HG03064 (cell line): ENCODE measurements around the gene PRODH2.
"Not testable (repeated sequence)": the region's sequence is repeated elsewhere in the genome, so short reads cannot be mapped to it uniquely, and the experiment has no call there.

ENCODE experiments used
- ATAC-seq: cut with Tn5 transposase; IDR thresholded peaks from one replicate; pipeline ENCODE4 v1.9.1; 2021; ENCODE audit warnings: low read depth; ENCODE audit not compliant: unreplicated experiment

Gene PRODH2

GRCh38 chr19:35797663-35798062, 15.0 kb downstream of the PRODH2 start:
- ATAC-seq = no peak

- ATAC-seq = no peak
Measured at GRCh38 chr19:35796645-35797542, 15.8 kb downstream of the PRODH2 start.

- not testable (repeated sequence) for ATAC-seq
Measured at GRCh38 chr19:35795564-35795963, 17.1 kb downstream of the PRODH2 start.

DNA sequence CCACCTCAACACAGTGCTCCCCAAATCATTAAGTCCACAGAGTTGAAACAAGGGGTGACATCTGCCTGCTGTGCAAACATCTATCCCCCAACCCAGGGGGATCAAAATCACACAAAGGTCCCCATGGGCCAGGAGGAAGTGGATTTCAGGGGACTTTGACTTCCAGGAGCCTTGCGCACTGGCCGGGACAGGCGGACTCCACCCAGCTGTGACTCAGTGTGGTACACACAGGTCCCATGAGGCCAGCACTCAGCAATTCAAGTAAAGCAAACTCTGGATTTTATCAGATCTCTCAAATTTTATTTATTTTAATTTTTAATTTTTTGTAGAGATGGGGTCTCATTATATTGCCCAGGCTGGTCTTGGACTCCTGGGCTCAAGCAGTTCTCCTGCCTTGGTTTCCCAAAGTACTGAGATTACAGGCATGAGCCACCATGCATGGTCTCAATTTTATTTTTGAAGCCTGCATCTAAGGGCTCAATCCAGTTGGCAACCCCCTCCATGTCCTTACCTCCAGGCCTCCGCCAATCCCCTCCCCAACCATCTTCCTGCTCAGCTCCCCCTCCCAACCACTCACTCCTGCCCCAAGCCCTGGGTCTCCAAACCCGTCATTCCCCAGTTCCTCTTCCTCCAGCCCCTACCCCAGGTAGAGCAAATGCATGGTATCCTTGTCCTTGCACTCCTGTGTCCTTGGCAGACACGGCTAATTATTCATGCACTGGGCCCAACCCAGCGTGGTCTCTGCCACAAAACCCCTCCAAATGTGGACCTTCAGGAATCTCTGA, 19.1 kb downstream of the PRODH2 start:
- no peak for ATAC-seq

- no peak for ATAC-seq
Measured at GRCh38 chr19:35792888-35793287, 19.8 kb downstream of the PRODH2 start.

DNA sequence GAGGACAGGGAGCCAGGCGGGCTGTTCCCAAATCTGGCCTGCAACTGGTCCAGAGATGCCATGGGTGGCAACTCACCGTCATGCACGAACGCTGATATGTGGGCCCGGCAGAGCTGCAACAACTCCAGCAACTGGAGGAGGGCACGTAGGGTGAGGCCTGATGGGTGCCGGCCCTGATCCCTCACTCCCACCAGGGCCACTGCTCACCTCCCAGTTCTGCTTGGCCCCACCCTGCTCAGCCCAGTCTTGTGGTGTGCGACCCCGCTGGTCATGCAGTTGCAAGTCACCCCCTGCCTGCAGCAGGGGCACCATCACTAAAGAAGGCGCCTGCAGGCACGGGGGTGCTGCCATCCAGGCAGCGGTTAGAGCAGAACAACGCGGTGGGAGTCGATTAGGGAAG, 20.3 kb downstream of the PRODH2 start:
- no peak for ATAC-seq

DNA sequence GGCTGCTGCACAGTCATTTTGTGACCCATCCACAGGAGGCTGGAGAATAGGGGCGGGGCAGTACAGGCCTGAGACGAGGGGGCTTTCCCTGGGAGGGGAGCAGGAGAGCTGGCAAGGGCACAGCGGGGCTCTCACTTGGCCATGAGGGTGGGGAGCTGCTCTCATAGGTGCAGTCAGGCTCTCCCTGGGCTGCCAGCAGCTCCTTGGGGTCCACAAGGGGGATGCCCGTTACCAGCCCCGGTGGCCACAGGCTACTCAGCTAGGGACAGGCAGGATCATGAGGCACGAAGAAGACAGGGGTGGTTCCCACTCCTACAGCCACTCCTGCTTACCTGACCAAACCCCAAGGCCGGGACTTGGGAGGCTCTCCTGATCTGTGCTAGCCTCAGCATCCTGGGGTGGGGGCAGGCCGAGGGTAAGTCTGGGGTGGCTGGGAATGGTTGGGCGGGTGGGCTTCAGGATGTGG, 20.8 kb downstream of the PRODH2 start:
- ATAC-seq = no peak

GRCh38 chr19:35790981-35791813, 21.4 kb downstream of the PRODH2 start:
- no peak for ATAC-seq

- ATAC-seq = no peak
Measured at GRCh38 chr19:35789978-35790944, 22.4 kb downstream of the PRODH2 start.

DNA sequence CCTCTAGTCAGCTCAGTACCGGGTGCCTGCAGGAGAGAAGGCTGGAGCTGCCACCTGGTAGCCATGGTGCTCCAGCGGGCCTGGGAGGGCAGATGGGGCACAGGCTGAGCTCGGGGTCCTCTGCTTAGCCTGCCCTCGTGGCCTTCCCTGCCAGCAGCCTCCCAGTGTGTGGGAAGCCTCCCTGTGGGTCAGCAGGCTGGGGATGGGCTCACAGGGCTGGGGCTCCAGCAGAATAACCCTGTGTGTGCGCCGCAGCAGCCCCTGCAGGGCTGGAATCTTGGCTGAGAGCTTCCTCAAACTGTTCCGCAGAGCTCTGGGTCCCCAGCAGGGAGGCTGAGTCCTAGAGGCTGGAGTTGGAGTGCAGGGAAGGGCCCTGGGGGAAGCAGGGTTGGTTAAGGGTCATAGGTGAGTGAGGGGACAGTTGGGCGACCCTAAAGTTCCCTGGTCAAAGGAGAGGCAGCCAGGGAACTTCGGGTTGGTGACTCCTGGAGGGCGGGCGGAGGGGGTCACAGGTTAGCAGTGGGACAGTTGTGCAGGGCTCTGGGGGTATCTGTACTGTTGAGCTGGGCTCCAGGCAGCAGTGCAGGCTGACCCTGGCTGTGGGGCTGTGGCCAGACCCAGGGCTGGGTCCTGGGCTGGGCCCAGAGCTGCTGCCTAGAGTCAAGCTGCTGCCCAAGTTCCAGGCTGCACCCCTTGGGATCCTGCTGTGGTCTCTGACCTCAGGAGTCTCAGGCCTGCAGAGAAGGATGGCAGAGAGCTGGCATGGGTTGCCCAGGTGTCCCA, 23.3 kb downstream of the PRODH2 start:
- no peak for ATAC-seq

GRCh38 chr19:35788205-35788960, 24.3 kb downstream of the PRODH2 start:
- ATAC-seq = no peak

DNA sequence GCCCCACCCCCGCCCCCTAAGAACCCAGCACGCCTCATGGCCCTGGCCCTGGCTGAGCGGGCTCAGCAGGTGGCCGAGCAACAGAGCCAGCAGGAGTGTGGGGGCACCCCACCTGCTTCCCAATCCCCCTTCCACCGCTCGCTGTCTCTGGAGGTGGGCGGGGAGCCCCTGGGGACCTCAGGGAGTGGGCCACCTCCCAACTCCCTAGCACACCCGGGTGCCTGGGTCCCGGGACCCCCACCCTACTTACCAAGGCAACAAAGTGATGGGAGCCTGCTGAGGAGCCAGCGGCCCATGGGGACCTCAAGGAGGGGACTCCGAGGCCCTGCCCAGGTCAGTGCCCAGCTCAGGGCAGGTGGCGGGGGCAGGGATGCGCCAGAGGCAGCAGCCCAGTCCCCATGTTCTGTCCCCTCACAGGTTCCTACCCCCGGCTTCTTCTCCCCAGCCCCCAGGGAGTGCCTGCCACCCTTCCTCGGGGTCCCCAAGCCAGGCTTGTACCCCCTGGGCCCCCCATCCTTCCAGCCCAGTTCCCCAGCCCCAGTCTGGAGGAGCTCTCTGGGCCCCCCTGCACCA, 25.3 kb downstream of the PRODH2 start:
- no peak for ATAC-seq

DNA sequence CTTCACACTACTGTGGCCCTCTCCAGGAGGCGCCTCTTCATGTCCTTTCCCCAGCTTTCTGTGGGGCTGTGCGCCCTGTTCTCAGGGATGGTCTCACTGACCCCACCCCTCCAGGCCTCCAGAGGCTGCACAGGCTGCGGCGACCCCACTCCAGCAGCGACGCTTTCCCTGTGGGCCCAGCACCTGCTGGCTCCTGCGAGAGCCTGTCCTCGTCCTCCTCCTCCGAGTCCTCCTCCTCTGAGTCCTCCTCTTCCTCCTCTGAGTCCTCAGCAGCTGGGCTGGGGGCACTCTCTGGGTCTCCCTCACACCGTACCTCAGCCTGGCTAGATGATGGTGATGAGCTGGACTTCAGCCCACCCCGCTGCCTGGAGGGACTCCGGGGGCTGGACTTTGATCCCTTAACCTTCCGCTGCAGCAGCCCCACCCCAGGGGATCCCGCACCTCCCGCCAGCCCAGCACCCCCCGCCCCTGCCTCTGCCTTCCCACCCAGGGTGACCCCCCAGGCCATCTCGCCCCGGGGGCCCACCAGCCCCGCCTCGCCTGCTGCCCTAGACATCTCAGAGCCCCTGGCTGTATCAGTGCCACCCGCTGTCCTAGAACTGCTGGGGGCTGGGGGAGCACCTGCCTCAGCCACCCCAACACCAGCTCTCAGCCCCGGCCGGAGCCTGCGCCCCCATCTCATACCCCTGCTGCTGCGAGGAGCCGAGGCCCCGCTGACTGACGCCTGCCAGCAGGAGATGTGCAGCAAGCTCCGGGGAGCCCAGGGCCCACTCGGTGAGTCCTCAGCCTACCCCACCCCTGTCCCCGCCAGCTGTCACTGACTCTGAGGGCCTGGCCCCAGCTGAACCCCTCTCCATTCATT, 26.1 kb downstream of the PRODH2 start:
- no peak for ATAC-seq

DNA sequence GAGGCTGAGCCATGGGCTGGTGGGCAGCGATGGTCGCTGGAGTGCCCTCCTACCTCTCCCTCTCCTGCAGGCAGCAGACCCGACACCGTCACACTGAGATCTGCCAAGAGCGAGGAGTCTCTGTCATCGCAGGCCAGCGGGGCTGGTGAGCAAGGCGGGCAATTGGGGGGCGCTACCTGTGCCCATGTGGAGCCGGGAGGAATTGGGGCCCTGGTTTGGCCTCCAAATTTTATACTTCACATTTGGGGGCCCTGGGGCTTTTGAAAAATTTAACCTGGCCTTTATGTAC, 27.4 kb downstream of the PRODH2 start:
- ATAC-seq = no peak

- ATAC-seq = no peak
Measured at GRCh38 chr19:35784503-35785338, 27.9 kb downstream of the PRODH2 start.
